Liver (tissue), 9 donors: ENCODE data around the gene PAN2. TPM values are rescaled to one million over a fixed set of nuclear protein-coding genes. Genes with fewer than 3 reads are reported as not detected.

ENCODE experiments used
- DNase-seq: peaks from one replicate; pipeline ENCODE4 v3.0.0-alpha.2; 2017; ENCODE audit warnings: low spot score
- H3K27ac ChIP-seq, 2 donors: one replicate each; pipeline ENCODE4 v1.7.0; 2013; ENCODE audit warnings: inconsistent platforms in 2 of 2, low read length in 2 of 2, control low read depth in 1 of 2, low read depth in 1 of 2, mild to moderate bottlenecking in 1 of 2
- H3K27me3 ChIP-seq, 4 donors: one replicate each; pipeline versions ENCODE4 v1.6.1 to v1.7.0; 2013; ENCODE audit warnings: low read length in 3 of 4, inconsistent platforms in 1 of 4, mild to moderate bottlenecking in 1 of 4, moderate library complexity in 1 of 4; ENCODE audit not compliant: control insufficient read depth in 4 of 4, insufficient read depth in 4 of 4
- H3K36me3 ChIP-seq, 4 donors: one replicate each; pipeline versions ENCODE4 v1.6.1 to v1.7.0; 2013; ENCODE audit warnings: low read length in 3 of 4, mild to moderate bottlenecking in 3 of 4, low read depth in 1 of 4, moderate library complexity in 1 of 4; ENCODE audit not compliant: control insufficient read depth in 4 of 4, insufficient read depth in 3 of 4
- H3K4me1 ChIP-seq, 4 donors: one replicate each; pipeline versions ENCODE4 v1.6.1 to v1.7.0; 2013; ENCODE audit warnings: low read length in 3 of 4, mild to moderate bottlenecking in 3 of 4, moderate library complexity in 1 of 4; ENCODE audit not compliant: control insufficient read depth in 4 of 4, insufficient read depth in 4 of 4
- H3K4me3 ChIP-seq, 3 donors: one replicate each; pipeline versions ENCODE4 v1.6.1 to v1.7.0; 2013; ENCODE audit warnings: low read length in 3 of 3, control low read depth in 1 of 3, low read depth in 1 of 3, mild to moderate bottlenecking in 1 of 3
- H3K9ac ChIP-seq, 2 donors: one replicate each; pipeline ENCODE4 v1.7.0; 2013; ENCODE audit warnings: low read length in 2 of 2, mild to moderate bottlenecking in 2 of 2, moderate library complexity in 2 of 2, control low read depth in 1 of 2, low read depth in 1 of 2
- H3K9me3 ChIP-seq, 4 donors: one replicate each; pipeline versions ENCODE4 v1.6.1 to v1.7.0; 2013; ENCODE audit warnings: low read length in 3 of 4; ENCODE audit not compliant: control insufficient read depth in 4 of 4
- ATF3 ChIP-seq: IDR thresholded peaks from 2 replicates; pipeline ENCODE4 v1.6.1; 2016; ENCODE audit warnings: antibody characterized with exemption
- CTCF ChIP-seq: fragments of 150-350 bp; IDR thresholded peaks from 2 replicates; pipeline ENCODE4 v1.5.1; 2017; ENCODE audit warnings: improper control_type of control experiment, low read depth, low read length; ENCODE audit not compliant: missing input control
- EGR1 ChIP-seq, 2 donors: IDR thresholded peaks; 2 replicates each; pipeline ENCODE4 v1.6.1; 2016 to 2018; ENCODE audit warnings: antibody characterized with exemption in 2 of 2, low read depth in 2 of 2
- FOXA2 ChIP-seq: IDR thresholded peaks from 2 replicates; pipeline ENCODE4 v1.6.1; 2016; ENCODE audit warnings: antibody characterized with exemption
- GABPA ChIP-seq, 2 donors: IDR thresholded peaks in 1 of 2; conservative IDR thresholded peaks in 1 of 2; 2 replicates each; pipeline ENCODE4 v1.6.1; 2016; ENCODE audit warnings: antibody characterized with exemption in 2 of 2, mild to moderate bottlenecking in 1 of 2, moderate library complexity in 1 of 2
- HNF4A ChIP-seq, 2 donors: conservative IDR thresholded peaks; 2 replicates each; pipeline ENCODE4 v1.6.1; 2016; ENCODE audit warnings: antibody characterized with exemption in 2 of 2, mild to moderate bottlenecking in 2 of 2
- HNF4G ChIP-seq: IDR thresholded peaks from 2 replicates; pipeline ENCODE4 v1.6.1; 2016; ENCODE audit warnings: antibody characterized with exemption
- JUND ChIP-seq, 2 donors: IDR thresholded peaks; 2 replicates each; pipeline ENCODE4 v1.6.1; 2016; ENCODE audit warnings: antibody characterized with exemption in 2 of 2
- MAX ChIP-seq: IDR thresholded peaks from 2 replicates; pipeline ENCODE4 v1.6.1; 2016; ENCODE audit warnings: antibody characterized with exemption
- REST ChIP-seq: IDR thresholded peaks from 2 replicates; pipeline ENCODE4 v1.6.1; 2016; ENCODE audit warnings: antibody characterized with exemption, mild to moderate bottlenecking
- RXRA ChIP-seq, 2 donors: IDR thresholded peaks; 2 replicates each; pipeline ENCODE4 v1.6.1; 2017 to 2018; ENCODE audit warnings: antibody characterized with exemption in 2 of 2, mild to moderate bottlenecking in 1 of 2
- TAF1 ChIP-seq: conservative IDR thresholded peaks from 2 replicates; pipeline ENCODE4 v1.6.1; 2016; ENCODE audit warnings: antibody characterized with exemption, mild to moderate bottlenecking
- YY1 ChIP-seq: IDR thresholded peaks from 2 replicates; pipeline ENCODE4 v1.6.1; 2016; ENCODE audit warnings: antibody characterized with exemption, mild to moderate bottlenecking
- WGBS: extraction: QIAGEN DNeasy Blood & Tissue Kit; methylation state at CpG from one replicate; pipeline ENCODE4 v1.1.7; 2013; 5-methylcytosine and 5-hydroxymethylcytosine counted together
- polyA plus RNA-seq, 2 donors: library from polyadenylated mRNA; stranded (reverse) in 1 of 2; unstranded in 1 of 2; fragments of 200-250 nt in 1 of 2; fragments of >200 nt in 1 of 2; fragmentation: Nextera tagmentation in 1 of 2; extraction: Ambion mirVana in 1 of 2; gene quantifications; one replicate each; pipeline versions ENCODE4 v1.2.1 to v1.2.3, GENCODE V29; 2013 to 2015
- total RNA-seq, 2 donors: library from RNA; depleted of rRNA; stranded (reverse); fragments of >200 nt; gene quantifications; one replicate each; pipeline ENCODE4 v1.2.3, GENCODE V29; 2014
- donor health status: healthy.
- donor health status: healthy.
- donor health status: healthy.
- donor health status: healthy.
- donor health status: healthy.

The PAN2 gene
- total and polyA plus RNA-seq, 4 donors, result 20.5 to 92.4 (median 27.7) TPM

GRCh38 chr12:56330936-56331490, 2.8 kb downstream of the PAN2 start:
- WGBS, result 88% methylated on average over 7 of the region's 7 CpGs
- H3K9ac ChIP-seq, result no peak overlapping the region
- H3K4me3 ChIP-seq, result no peak overlapping the region
- peaks cover 0 to 25% (median 23%) of the 10 kb centered on the region in 4 donors for H3K36me3 ChIP-seq
- H3K4me1 ChIP-seq, result peaks cover 2 to 20% (median 11%) of the 10 kb centered on the region in 4 donors
- H3K27ac ChIP-seq, result no peak overlapping the region
- no peak for DNase-seq
- no peaks in the 10 kb centered on the region for H3K9me3 ChIP-seq
- TF ChIP-seq REST (no peak), YY1 (no peak), HNF4A (conservative IDR thresholded peaks at IDR 0.05) (no peak), CTCF (no peak)
- no peaks in the 10 kb centered on the region for H3K27me3 ChIP-seq

GRCh38 chr12:56326533-56326932, 7.3 kb downstream of the PAN2 start:
- no peak for DNase-seq
- no peak overlapping the region for H3K4me3 ChIP-seq
- no peak overlapping the region for H3K27ac ChIP-seq
- WGBS, result 77% methylated on average over 6 of the region's 6 CpGs
- H3K9ac ChIP-seq, result no peak overlapping the region
- peaks cover 0 to 65% (median 62%) of the 10 kb centered on the region in 4 donors for H3K36me3 ChIP-seq
- peaks cover 0 to 4% (median 2%) of the 10 kb centered on the region in 4 donors for H3K4me1 ChIP-seq
- no peaks in the 10 kb centered on the region for H3K9me3 ChIP-seq
- TF ChIP-seq REST (no peak), TAF1 (no peak), HNF4A (conservative IDR thresholded peaks at IDR 0.05) (no peak), CTCF (no peak), FOXA2 (no peak), ATF3 (no peak), GABPA (IDR thresholded peaks at IDR 0.05 in 1 of 2, conservative IDR thresholded peaks at IDR 0.05 in 1 of 2) (no peak), RXRA (IDR thresholded peaks at IDR 0.05) (no peak), EGR1 (IDR thresholded peaks at IDR 0.05; ENCODE audit: low read depth in 2 of 2) (no peak), JUND (IDR thresholded peaks at IDR 0.05) (no peak), HNF4G (no peak), MAX (no peak)
- no peaks in the 10 kb centered on the region for H3K27me3 ChIP-seq
